HepG2 (cell line): Measurements from ENCODE around the gene CDC6. TPM values are rescaled to one million over a fixed set of nuclear protein-coding genes. Genes with fewer than 3 reads are reported as not detected.
A peak's percentile ranks its signal among the peaks of the same experiment; 100 is the strongest.

ENCODE experiments used
- CCDC6 ChIP-seq: sonication (generic); formaldehyde crosslinking; IDR thresholded peaks from 2 replicates; pipeline ENCODE4 v1.8.1; 2022; ENCODE audit warnings: mild to moderate bottlenecking, missing genetic modification reagents, moderate library complexity
- GABPB1 ChIP-seq: IDR thresholded peaks from 2 replicates; pipeline ENCODE4 v1.6.1; 2016; ENCODE audit warnings: mild to moderate bottlenecking, missing genetic modification reagents, moderate library complexity, missing compliant biosample characterization
- KDM2A ChIP-seq: sonication (generic); formaldehyde crosslinking; IDR thresholded peaks from 2 replicates; pipeline ENCODE4 v1.4.0; 2020; ENCODE audit warnings: low read depth, missing genetic modification reagents, borderline replicate concordance
- MED1 ChIP-seq: sonication (generic); formaldehyde crosslinking; IDR thresholded peaks from 2 replicates; pipeline ENCODE4 v1.4.0; 2020; ENCODE audit warnings: missing genetic modification reagents
- SRSF9 ChIP-seq: fragments of 200-400 bp; formaldehyde crosslinking; IDR thresholded peaks from 2 replicates; pipeline ENCODE4 v1.6.1; 2018; ENCODE audit warnings: borderline replicate concordance, mild to moderate bottlenecking, low read depth, low read length; ENCODE audit not compliant: insufficient read depth, poor library complexity, severe bottlenecking
- ZNF207 ChIP-seq: fragments of 450-650 bp; IDR thresholded peaks from 2 replicates; pipeline ENCODE4 v1.6.1; 2016; ENCODE audit warnings: antibody characterized with exemption, borderline replicate concordance
- ZNF33B ChIP-seq: sonication (generic); formaldehyde crosslinking; IDR thresholded peaks from 2 replicates; pipeline ENCODE4 v1.5.1; 2020; ENCODE audit warnings: mild to moderate bottlenecking, missing genetic modification reagents
- ZNF441 ChIP-seq: sonication (generic); formaldehyde crosslinking; IDR thresholded peaks from 2 replicates; pipeline ENCODE4 v1.7.0; 2021; ENCODE audit warnings: missing genetic modification reagents, borderline replicate concordance
- polyA plus RNA-seq, 8 experiments: library from polyadenylated mRNA; depleted of rRNA in 3 of 8; stranded (reverse) in 7 of 8; unstranded in 1 of 8; fragments of >200 nt; fragmentation: Illumina TruSeq in 4 of 8; extraction: Trizol in 4 of 8; gene quantifications; 2 replicates each; pipeline versions ENCODE4 v1.2.1 to v1.2.3, GENCODE V29; 2011 to 2016; ENCODE audit warnings: low read depth in 4 of 8, missing spikeins in 1 of 8, mixed read lengths in 1 of 8; ENCODE audit not compliant: insufficient read depth in 1 of 8
- total RNA-seq, 5 experiments: library from RNA; depleted of rRNA; stranded (reverse); fragments of >200 nt; fragmentation: Illumina TruSeq; extraction: Trizol; gene quantifications; 2 replicates each; pipeline ENCODE4 v1.2.3, GENCODE V29; 2016; ENCODE audit warnings: low read depth in 1 of 5
- TF ChIP-seq, protein P1 (sequence below): sonication (generic); formaldehyde crosslinking; IDR thresholded peaks from 2 replicates; pipeline ENCODE4 v1.4.0; 2020; ENCODE audit warnings: missing genetic modification reagents, borderline replicate concordance
- TF ChIP-seq, protein P2 (sequence below): sonication (generic); formaldehyde crosslinking; IDR thresholded peaks from 2 replicates; pipeline ENCODE4 v1.5.0; 2020; ENCODE audit warnings: mild to moderate bottlenecking, missing genetic modification reagents, borderline replicate concordance
- TF ChIP-seq, protein P3 (sequence below): sonication (generic); formaldehyde crosslinking; IDR thresholded peaks from 2 replicates; pipeline ENCODE4 v1.4.0; 2020; ENCODE audit warnings: missing genetic modification reagents, borderline replicate concordance
- TF ChIP-seq, protein P4 (sequence below): IDR thresholded peaks from 2 replicates; pipeline ENCODE4 v1.6.1; 2016; ENCODE audit warnings: missing compliant biosample characterization, missing genetic modification reagents, borderline replicate concordance

CDC6 gene
- total and polyA plus RNA-seq, 2 of the 13 experiments (the other 11 are each of a cell fraction or from before 2014, with no cell fraction given), result 17.4 to 114 TPM

DNA sequence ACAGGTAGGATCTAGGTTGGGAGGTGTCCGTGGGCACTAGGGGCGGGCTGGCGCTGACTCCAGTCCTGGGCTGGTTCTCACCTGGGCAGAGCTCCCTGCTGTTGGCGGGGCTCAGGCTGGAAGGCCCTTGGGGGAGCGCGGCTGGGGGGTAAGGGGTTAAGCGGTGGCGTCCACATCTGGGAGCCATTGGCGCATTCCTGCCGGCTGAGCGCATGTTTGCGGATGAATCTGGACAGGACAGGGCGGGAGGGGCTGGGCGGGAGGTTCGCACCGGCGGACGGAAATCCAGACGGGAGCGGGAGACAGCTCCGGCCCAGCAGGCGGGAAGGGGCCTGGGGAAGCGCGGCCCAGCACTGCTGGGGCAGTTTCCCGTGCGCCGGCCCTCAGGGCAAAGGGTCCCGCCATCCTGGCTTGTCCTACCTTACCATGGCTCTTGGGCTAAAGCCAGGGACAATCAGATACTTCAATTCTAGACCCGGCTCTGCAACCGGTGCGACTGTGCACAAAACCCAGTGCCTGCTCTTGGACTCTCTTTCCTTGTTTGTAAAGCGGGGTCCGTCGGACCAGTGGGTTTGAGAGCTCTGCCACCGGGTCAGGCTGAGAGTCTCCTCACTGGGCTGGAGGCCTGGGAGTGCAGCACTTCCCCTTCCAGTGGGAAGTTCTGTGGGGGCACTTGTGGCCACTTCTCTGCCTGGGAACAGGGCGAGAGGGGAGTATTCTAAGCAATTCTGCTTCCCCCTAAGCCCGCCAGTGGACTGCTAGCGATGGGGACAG, 29.1 kb downstream of the CDC6 start (continued):
- TF ChIP-seq, protein P1, sequence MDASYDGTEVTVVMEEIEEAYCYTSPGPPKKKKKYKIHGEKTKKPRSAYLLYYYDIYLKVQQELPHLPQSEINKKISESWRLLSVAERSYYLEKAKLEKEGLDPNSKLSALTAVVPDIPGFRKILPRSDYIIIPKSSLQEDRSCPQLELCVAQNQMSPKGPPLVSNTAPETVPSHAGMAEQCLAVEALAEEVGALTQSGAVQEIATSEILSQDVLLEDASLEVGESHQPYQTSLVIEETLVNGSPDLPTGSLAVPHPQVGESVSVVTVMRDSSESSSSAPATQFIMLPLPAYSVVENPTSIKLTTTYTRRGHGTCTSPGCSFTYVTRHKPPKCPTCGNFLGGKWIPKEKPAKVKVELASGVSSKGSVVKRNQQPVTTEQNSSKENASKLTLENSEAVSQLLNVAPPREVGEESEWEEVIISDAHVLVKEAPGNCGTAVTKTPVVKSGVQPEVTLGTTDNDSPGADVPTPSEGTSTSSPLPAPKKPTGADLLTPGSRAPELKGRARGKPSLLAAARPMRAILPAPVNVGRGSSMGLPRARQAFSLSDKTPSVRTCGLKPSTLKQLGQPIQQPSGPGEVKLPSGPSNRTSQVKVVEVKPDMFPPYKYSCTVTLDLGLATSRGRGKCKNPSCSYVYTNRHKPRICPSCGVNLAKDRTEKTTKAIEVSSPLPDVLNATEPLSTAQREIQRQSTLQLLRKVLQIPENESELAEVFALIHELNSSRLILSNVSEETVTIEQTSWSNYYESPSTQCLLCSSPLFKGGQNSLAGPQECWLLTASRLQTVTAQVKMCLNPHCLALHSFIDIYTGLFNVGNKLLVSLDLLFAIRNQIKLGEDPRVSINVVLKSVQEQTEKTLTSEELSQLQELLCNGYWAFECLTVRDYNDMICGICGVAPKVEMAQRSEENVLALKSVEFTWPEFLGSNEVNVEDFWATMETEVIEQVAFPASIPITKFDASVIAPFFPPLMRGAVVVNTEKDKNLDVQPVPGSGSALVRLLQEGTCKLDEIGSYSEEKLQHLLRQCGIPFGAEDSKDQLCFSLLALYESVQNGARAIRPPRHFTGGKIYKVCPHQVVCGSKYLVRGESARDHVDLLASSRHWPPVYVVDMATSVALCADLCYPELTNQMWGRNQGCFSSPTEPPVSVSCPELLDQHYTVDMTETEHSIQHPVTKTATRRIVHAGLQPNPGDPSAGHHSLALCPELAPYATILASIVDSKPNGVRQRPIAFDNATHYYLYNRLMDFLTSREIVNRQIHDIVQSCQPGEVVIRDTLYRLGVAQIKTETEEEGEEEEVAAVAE (CRISPR knock-in tag), result no peak
- no peak for TF ChIP-seq ZNF33B (CRISPR knock-in tag)
- no peak; the same call in 1 of the 2 replicates for TF ChIP-seq ZNF441 (CRISPR knock-in tag)
- TF ChIP-seq KDM2A, result peak; percentile 50; the same call in 1 of the 2 replicates
- TF ChIP-seq ZNF207, result no peak
- TF ChIP-seq SRSF9, result no peak
- TF ChIP-seq GABPB1 (CRISPR knock-in tag), result peak; percentile 83; the same call in 1 of the 2 replicates
- TF ChIP-seq, protein P2, sequence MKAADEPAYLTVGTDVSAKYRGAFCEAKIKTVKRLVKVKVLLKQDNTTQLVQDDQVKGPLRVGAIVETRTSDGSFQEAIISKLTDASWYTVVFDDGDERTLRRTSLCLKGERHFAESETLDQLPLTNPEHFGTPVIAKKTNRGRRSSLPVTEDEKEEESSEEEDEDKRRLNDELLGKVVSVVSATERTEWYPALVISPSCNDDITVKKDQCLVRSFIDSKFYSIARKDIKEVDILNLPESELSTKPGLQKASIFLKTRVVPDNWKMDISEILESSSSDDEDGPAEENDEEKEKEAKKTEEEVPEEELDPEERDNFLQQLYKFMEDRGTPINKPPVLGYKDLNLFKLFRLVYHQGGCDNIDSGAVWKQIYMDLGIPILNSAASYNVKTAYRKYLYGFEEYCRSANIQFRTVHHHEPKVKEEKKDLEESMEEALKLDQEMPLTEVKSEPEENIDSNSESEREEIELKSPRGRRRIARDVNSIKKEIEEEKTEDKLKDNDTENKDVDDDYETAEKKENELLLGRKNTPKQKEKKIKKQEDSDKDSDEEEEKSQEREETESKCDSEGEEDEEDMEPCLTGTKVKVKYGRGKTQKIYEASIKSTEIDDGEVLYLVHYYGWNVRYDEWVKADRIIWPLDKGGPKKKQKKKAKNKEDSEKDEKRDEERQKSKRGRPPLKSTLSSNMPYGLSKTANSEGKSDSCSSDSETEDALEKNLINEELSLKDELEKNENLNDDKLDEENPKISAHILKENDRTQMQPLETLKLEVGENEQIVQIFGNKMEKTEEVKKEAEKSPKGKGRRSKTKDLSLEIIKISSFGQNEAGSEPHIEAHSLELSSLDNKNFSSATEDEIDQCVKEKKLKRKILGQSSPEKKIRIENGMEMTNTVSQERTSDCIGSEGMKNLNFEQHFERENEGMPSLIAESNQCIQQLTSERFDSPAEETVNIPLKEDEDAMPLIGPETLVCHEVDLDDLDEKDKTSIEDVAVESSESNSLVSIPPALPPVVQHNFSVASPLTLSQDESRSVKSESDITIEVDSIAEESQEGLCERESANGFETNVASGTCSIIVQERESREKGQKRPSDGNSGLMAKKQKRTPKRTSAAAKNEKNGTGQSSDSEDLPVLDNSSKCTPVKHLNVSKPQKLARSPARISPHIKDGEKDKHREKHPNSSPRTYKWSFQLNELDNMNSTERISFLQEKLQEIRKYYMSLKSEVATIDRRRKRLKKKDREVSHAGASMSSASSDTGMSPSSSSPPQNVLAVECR (CRISPR knock-in tag), result peak; percentile 78; the same call in 1 of the 2 replicates
- TF ChIP-seq MED1 (CRISPR knock-in tag), result peak; percentile 62
- TF ChIP-seq CCDC6 (CRISPR knock-in tag), result peak; percentile 86
- TF ChIP-seq, protein P3, sequence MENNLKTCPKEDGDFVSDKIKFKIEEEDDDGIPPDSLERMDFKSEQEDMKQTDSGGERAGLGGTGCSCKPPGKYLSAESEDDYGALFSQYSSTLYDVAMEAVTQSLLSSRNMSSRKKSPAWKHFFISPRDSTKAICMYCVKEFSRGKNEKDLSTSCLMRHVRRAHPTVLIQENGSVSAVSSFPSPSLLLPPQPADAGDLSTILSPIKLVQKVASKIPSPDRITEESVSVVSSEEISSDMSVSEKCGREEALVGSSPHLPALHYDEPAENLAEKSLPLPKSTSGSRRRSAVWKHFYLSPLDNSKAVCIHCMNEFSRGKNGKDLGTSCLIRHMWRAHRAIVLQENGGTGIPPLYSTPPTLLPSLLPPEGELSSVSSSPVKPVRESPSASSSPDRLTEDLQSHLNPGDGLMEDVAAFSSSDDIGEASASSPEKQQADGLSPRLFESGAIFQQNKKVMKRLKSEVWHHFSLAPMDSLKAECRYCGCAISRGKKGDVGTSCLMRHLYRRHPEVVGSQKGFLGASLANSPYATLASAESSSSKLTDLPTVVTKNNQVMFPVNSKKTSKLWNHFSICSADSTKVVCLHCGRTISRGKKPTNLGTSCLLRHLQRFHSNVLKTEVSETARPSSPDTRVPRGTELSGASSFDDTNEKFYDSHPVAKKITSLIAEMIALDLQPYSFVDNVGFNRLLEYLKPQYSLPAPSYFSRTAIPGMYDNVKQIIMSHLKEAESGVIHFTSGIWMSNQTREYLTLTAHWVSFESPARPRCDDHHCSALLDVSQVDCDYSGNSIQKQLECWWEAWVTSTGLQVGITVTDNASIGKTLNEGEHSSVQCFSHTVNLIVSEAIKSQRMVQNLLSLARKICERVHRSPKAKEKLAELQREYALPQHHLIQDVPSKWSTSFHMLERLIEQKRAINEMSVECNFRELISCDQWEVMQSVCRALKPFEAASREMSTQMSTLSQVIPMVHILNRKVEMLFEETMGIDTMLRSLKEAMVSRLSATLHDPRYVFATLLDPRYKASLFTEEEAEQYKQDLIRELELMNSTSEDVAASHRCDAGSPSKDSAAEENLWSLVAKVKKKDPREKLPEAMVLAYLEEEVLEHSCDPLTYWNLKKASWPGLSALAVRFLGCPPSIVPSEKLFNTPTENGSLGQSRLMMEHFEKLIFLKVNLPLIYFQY, result peak; percentile 31; the same call in 1 of the 2 replicates
- TF ChIP-seq, protein P4, sequence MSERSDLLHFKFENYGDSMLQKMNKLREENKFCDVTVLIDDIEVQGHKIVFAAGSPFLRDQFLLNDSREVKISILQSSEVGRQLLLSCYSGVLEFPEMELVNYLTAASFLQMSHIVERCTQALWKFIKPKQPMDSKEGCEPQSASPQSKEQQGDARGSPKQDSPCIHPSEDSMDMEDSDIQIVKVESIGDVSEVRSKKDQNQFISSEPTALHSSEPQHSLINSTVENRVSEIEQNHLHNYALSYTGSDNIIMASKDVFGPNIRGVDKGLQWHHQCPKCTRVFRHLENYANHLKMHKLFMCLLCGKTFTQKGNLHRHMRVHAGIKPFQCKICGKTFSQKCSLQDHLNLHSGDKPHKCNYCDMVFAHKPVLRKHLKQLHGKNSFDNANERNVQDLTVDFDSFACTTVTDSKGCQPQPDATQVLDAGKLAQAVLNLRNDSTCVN, result 0 out of 2 replicates have a peak, but pooled peaks have one; percentile 38
